HT1080 (cell line): ENCODE measurements around the gene CLPSL2. TPM values are rescaled to one million over a fixed set of nuclear protein-coding genes. Genes with fewer than 3 reads are reported as not detected.

Experiments
- DNase-seq: peaks from one replicate; pipeline ENCODE4 v3.0.0-alpha.2; 2015; ENCODE audit warnings: low read depth
- total RNA-seq: library from RNA; depleted of rRNA; stranded (reverse); fragments of >200 nt; shearing (Covaris generic); gene quantifications from 2 replicates; pipeline ENCODE4 v1.2.3, GENCODE V29; 2014

Gene CLPSL2
- total RNA-seq, 1 experiment from 2014 or later: not detected

- no peak for DNase-seq
Measured at GRCh38 chr6:35745509-35745908, 30.9 kb upstream of the CLPSL2 start.

- no peak for DNase-seq
Measured at GRCh38 chr6:35746516-35746915, 29.9 kb upstream of the CLPSL2 start.

GRCh38 chr6:35747877-35748276 is 28.5 kb upstream of the CLPSL2 start:
- DNase-seq: no peak

- DNase-seq: no peak
Measured at GRCh38 chr6:35750557-35750956, 25.8 kb upstream of the CLPSL2 start.

GRCh38 chr6:35751594-35751993 is 24.8 kb upstream of the CLPSL2 start:
- no peak for DNase-seq

GRCh38 chr6:35752330-35752729 is 24.1 kb upstream of the CLPSL2 start:
- DNase-seq: no peak

GRCh38 chr6:35754452-35755277 is 21.7 kb upstream of the CLPSL2 start:
- peak; percentile 38 for DNase-seq

GRCh38 chr6:35755278-35755924 is 21.0 kb upstream of the CLPSL2 start:
- DNase-seq: no peak

GRCh38 chr6:35757456-35758123 is 18.8 kb upstream of the CLPSL2 start:
- peak; percentile 51 for DNase-seq

- no peak for DNase-seq
Measured at GRCh38 chr6:35759426-35759825, 17.0 kb upstream of the CLPSL2 start.

GRCh38 chr6:35765739-35766138 is 10.7 kb upstream of the CLPSL2 start:
- no peak for DNase-seq

GRCh38 chr6:35769211-35769610 is 7.2 kb upstream of the CLPSL2 start:
- DNase-seq: no peak

GRCh38 chr6:35771343-35771627 is 5.1 kb upstream of the CLPSL2 start:
- no peak for DNase-seq

- DNase-seq: no peak
Measured at GRCh38 chr6:35774116-35774794, 2.1 kb upstream of the CLPSL2 start.

- no peak for DNase-seq
Measured at GRCh38 chr6:35775031-35775430, 1.4 kb upstream of the CLPSL2 start.

- DNase-seq: no peak
Measured at GRCh38 chr6:35777356-35778102, 1.1 kb downstream of the CLPSL2 start.

GRCh38 chr6:35778437-35778836 is 2.0 kb downstream of the CLPSL2 start:
- no peak for DNase-seq

- no peak for DNase-seq
Measured at GRCh38 chr6:35780719-35781118, 4.3 kb downstream of the CLPSL2 start, which contains the start of gene CLPSL1. Gene CLPSL1, plus strand, starts transcription at chr6:35781019. Its CDS starts 92 bp downstream, at chr6:35781111.

GRCh38 chr6:35781290-35781689 is 4.9 kb downstream of the CLPSL2 start:
- no peak for DNase-seq

GRCh38 chr6:35782424-35782823 is 6.0 kb downstream of the CLPSL2 start:
- DNase-seq: no peak

GRCh38 chr6:35784200-35784599 is 7.8 kb downstream of the CLPSL2 start:
- DNase-seq: no peak
